HG03045 (cell line): ENCODE data around the gene TARBP1.
A peak's percentile ranks its signal among the peaks of the same experiment; 100 is the strongest.
"Not testable (repeated sequence)": the region's sequence is repeated elsewhere in the genome, so short reads cannot be mapped to it uniquely, and the experiment has no call there.

Source experiments
- ATAC-seq: cut with Tn5 transposase; IDR thresholded peaks from one replicate; pipeline ENCODE4 v1.9.1; 2021; ENCODE audit warnings: mild to moderate bottlenecking, moderate library complexity; ENCODE audit not compliant: unreplicated experiment

TARBP1 gene

DNA sequence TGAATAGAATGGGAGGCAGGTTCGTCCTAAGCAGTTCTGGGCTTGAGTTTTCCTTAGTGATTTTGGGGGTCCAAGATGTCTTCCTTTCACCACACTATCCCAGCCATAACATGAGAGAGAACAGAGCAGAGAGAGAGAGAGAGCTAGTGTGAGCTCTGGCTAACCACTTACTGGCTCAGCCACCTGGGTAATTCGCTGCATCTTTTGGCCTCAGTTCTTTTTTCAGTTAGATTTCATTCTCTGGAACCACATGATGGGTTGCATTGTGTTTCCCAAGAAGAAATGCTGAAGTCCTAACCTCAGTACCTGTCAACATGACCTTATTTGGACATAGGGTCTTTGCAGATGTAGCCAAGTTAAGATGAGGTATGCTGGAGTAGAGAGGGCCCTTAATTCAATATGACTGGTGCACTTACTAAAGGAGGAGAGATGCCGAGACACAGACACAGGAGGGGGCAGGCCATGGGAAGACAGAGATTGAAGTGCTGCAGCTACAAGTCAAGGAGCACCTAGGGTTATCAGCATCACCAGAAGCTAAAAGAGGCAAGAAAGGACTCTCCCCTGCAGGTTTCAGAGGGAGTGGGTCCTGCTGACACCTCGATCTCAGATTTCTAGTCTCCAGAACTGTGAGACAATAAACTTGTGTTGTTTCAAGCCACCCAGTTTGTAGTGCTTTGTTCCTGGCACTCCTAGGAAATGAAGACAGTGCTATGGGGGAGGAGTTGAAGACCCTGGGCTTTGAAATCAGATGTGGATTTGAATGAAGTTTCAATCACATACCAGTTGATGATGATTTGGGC is 26.2 kb upstream of the TARBP1 start:
- ATAC-seq = no peak

DNA sequence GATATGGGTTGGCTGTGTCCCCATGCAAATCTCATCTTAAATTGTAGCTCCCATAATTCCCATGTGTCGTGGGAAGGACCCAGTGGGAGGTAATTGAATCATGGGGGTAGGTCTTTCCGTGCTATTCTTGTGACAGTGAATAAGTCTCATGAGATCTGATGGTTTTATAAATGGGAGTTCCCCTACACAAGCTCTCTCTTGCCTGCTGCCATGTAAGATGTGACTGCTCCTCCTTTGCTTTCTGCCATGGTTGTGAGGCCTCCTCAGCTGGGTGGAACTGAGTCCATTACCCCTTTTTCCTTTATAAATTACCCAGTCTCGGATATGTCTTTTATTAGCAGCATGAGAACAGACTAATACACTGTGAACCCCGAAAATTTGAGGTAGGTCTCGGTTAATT is 25.3 kb upstream of the TARBP1 start:
- not testable (repeated sequence) for ATAC-seq

DNA sequence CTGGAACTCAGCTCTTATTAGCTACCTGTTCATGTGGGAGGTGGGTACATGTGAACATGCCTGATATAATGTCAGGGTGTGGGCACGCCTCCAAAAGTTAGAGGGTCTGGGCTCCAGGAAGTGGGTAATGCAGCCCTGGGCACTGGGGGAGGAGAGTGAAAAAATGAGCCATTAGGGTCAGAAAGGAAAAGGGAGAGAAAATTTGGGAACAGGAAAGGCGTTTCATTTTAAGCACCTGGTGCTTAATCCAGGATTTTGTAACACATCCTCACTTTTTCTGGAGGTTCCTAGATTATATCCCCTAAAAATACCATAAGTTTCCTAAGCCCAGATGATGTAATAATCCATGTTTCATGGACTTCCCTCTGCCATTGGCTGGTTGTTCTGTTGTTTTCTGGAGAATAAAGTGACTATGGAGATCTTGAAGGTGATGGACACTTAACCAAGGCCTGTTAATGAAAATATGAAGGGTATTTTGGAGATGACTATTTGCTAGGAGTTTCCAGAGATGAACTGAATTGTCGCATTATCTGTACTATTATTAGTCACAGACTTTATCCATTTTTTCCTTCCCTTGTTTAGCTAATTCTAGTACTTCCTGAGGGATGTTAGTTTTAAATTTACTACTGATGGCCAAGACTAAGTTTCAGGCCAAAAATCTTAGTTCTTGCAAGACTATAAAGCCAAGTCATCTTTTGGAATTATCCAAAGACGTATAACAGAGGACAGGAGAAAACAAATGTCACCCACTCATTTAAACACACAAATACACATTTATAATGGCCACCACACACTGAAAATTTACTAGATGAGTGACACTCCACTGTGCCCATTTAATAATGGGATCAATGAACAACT is 24.4 kb upstream of the TARBP1 start:
- no peak for ATAC-seq

DNA sequence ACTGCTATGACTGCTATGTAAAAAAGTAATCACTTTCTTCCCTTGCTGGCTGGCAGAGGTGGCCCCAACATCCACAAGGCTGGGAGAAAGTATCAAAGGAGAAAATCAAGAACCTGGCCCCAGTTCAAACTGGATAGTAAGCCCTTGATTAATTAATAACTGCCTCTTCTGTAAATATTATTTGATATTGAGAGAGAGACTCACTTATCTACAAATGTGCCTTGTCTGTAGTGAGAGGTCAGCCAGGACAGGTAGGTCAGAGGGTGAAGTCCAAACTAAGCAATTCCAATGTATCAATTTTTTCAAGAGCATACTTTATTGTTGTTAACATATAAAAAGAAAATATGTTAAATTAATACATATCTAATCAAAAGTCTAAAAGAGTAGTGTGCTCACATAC is 23.8 kb upstream of the TARBP1 start:
- ATAC-seq = no peak

DNA sequence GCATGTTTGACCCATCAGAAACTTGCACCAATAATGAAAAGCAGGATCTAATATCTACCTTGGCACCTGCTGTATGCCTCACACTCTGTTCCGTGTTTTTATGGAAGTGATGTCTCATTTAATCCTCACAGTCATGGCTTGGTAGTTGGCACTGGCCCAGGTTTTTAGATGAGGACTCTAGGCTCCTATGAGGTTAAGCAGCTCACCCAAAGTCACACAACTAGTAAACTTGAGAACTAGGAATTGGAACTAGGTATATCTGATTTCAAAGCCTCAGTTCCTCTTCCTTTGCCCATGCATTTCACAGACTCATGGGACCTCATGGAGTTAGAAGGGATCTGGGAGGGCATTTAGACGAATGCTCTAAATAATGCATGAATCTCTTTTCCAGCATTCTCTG is 21.3 kb upstream of the TARBP1 start:
- ATAC-seq = no peak

DNA sequence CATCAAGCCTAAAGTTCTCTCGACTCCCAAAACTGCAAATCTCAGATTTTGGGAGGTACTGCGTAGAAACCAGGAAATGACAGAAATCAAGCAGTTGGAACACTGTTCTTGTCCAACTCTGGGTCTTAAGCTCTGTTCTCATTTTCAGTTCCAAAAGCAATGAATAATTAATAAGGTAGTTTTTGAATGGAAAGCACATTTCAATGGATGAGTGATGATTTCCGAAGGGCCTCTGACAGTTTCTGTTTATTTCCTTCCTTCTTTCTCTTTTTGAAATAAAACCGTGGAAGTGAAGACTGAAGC is 20.9 kb upstream of the TARBP1 start:
- ATAC-seq = no peak

DNA sequence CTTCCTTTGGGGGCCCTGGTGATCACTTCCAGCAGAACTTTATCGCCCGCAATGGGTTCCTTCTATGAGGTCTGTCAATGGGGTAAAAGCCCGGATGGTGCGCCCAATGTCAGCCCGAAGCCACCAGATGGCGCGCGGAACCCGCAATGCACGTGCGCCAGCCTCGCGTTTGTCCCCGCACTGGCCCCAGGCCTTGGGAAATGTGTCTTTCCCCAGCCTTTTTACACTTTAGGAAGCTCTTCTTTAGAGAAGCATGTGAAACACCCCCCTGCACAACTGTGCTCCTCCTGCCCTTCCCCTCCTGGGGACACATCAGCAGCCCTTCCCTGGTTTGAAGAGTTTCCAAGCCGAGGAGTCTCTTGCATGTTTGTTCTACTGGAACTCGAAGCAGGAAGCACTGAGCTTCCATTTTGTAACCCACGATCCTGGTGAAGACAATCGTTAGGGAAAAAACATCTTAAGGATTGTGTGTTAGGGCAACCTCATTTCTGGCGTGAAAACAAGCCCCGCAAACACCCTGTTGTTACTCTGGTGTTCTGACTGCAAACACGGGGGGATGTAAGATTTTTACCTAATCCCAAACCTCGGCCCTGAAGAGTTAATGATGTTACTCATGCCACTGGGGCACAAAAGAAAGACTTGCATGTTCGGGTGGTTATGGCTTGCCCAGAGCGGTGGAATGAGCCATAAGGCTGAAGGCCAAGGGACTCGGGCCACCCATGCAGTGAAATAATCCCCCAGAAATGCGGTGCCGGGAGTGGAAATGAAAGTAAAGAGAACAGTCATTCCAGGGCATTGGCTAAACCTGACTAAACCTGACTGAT is 20.4 kb upstream of the TARBP1 start:
- peak; percentile 50 for ATAC-seq

DNA sequence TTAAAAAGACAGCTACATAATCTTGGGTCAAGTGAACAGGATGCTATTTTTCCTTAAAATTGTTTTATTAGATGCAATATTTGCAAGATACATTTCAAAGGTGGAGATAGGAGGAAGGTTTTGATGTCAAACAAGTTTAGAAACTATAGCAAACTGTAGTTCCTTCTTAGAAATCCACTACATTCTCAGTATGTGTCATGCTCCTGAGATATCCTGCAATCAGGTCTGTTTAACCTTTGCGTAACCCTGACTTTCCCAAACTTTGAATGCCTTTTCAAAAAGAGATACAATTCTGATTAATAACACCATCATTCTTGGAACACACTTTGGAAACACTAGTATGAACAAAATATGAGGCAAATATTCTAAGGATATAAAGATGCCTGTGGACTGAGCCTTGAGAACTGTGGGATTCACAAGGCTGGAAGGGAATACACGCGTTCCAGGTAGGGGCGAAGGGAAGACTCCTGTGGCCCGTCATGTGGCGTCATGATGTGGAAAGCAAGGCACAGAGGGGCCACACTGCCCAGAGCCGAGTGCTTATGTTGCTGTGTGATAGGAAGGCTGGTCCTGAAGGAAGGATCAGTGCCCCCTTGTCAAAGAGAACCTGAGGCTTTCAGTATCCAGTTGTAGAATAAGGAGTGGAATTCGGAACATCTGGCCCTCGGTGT is 19.6 kb upstream of the TARBP1 start:
- ATAC-seq = peak; percentile 6

DNA sequence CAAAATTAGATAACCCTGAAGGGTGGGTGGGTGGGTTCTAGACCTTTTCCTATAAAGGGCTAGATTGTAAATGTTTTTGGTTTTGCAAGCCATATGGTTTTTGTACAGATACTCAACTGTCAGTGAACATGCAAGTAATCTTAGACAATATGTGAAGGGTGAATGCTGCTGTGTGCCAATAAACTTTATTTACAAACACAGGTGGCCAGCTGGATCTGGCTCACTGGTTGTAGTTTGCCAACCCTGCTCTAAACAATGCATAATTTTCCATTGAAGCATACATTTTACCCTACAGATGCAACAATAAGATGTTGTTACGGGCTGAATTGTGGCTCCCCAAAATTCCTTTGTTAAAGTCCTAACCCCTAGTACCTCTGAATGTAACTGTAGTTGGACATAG is 18.6 kb upstream of the TARBP1 start:
- no peak for ATAC-seq

DNA sequence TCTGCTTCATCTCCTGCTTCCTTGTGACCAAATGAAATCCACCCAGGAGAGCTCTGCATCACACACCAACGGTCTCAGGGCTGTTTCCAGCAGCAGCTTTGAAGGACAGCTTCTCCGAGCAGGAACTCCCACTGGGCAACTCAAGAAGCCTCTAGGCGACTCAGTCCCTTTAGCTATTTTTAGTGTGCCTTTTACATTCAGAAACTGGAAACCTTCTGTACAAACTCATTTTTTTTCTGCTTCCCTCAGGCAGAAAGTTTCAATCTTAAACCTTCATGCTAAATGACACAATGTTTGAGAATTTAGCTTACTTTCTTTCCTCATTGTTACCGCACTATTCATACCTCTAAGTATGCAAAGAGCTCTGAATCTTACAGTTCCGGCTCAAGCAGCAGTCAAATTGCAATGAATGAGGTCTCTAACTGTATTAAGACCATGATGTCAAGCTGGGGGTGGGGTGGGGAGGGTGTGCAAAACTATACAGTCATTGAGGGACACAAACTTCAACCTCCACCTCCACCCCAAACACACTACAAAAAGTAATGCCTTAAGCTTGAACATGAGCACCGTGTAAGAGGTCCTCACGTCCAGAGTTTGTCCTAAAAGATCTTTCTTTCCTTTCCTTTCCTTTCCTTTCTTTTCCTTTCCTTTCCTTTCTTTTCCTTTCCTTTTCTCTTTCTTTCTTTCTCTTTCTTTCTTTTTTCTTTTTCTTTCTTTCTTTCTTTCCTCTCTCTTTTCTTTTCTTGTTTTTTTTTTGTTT is 16.4 kb upstream of the TARBP1 start:
- ATAC-seq = peak; percentile 59

DNA sequence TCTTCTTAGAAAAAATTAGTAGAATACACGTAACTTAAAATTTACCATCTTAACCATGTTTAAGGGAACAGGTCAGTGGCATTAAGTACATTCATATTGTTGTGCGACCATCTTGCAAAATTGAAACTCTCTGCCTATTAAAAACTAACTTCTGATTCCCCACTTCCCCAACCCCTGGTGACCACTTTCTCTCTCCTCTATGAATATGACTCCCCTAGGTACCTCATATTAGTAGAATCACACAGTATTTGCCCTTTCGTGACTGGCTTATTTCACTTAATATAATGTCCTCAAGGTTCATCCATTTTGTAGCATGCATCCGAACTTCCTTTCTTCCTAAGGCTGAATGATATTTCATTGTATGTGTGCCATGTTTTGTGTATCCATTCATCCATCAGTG is 15.1 kb upstream of the TARBP1 start:
- no peak for ATAC-seq

DNA sequence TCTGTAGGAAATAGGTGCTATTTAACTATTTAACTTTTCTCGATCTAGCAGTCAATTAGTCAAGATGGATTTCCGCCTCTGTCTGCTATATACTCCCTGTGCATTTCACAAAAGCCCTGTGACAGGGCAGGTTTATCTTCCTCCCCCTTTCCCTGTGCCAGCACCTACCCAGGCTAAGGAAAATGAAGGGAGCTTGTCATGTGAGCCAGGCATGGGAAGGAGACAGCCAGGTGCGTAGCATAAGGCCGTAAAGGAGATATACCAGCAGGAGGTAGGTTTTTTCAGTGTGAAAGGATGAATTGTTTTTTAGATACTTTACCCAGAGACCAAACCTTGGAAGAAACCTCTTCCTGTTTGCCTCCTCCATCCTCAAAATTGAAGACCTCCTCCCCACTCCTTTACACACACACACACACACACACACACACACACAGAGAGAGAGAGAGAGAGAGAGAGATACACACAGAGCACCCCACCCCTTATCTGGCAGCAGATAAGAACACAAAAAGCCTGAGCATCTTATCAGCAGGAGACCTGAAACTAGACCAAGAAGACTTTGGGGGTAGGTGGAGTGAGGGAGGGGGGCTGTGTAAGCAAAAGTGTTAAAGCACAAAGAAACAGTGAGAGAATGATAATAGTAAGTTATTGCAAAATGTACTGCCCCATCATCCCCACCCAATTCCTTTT is 12.0 kb upstream of the TARBP1 start:
- ATAC-seq = no peak

DNA sequence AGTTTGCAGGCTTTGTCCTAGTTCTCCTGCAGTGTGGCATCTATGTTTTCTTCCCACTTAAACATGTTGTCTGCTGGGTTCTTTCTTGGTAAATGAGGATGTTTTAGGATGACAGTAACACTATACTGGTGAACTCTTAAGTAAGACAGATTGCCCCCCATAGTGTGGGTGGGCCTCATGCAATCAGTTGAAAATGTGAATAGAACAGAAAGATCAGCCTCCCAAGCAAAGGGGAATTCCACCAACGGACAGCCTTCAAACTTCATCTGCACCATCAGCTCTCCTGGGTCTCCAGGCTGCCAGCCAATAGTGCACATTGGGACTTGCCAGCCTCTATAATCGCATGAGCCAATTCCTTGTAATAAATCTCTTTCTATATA is 10.7 kb upstream of the TARBP1 start:
- no peak for ATAC-seq

DNA sequence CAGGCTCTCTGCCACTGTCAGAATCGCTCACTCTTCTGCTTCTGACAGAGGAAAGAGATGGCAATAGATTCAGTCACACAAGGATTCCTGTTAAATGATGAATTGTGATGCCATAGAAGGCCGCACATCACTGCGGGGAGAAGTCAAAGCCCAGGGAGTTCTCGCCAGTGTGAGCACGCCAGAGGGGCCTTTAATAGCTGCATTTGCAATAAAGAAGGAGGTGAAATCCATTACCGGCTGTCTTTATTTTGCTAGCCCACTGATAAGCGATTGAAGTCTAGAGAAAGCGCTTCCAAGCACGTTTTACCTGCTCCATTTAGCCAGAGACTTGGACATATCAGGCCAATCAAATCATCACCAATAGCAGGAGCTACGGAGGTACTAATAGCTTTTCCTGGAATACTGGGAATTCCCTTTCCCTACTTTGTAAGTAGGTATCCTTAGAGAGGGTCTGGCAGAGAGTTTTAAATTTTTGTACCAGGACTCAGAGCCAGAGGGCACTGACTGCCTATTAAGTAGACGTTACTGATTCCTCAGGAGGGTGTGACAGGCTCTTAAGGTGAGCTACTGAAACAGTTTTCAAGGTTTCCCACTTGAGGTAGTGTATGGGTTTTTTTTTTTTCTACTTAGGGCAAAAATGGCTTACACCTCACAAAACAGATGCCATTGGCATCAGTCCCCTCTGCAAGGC is 10.2 kb upstream of the TARBP1 start:
- no peak for ATAC-seq

DNA sequence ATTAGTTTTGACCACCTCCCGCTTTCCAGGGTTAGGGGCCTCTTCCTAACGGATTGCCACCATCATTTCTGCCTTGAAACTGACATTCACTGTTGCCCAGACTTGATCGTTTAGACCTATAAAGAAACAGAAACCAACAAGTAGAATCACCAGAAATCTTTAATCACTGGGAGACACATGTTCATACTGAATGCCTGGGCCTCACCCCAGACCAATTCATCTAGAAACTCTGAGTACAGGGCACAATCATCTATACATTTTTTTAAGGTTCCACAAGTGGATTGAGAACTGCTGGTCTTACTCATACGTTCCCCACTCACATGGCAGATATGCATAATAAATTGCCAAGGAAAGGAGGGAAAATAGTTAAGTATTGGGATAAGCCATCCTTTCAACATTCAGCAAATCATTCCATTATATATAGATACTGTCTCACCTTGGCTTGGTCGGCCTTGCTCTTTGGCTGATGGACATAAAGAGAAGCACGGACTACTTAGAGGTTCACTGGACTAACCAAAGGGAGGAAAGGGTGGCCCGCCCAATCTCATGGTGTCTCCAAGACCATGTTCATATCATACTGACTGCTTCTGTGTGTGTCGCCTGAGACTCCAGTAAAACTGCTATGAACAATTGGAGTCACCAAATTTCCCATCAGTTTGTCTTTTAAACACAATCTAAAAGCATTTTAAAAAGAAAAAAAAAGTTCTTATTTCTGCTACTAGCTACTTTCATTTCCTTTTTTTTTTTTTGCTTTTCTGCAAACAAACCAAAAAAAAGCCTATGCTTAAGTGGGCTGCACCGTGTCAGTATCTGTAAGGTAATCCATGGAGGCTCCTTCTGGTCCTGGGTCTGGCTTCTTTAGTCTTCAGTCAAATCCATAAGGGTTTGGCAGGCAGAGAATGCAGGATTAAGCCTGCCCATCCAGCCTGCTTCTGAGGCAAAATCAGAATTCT is 9.4 kb upstream of the TARBP1 start:
- peak; percentile 55 for ATAC-seq

DNA sequence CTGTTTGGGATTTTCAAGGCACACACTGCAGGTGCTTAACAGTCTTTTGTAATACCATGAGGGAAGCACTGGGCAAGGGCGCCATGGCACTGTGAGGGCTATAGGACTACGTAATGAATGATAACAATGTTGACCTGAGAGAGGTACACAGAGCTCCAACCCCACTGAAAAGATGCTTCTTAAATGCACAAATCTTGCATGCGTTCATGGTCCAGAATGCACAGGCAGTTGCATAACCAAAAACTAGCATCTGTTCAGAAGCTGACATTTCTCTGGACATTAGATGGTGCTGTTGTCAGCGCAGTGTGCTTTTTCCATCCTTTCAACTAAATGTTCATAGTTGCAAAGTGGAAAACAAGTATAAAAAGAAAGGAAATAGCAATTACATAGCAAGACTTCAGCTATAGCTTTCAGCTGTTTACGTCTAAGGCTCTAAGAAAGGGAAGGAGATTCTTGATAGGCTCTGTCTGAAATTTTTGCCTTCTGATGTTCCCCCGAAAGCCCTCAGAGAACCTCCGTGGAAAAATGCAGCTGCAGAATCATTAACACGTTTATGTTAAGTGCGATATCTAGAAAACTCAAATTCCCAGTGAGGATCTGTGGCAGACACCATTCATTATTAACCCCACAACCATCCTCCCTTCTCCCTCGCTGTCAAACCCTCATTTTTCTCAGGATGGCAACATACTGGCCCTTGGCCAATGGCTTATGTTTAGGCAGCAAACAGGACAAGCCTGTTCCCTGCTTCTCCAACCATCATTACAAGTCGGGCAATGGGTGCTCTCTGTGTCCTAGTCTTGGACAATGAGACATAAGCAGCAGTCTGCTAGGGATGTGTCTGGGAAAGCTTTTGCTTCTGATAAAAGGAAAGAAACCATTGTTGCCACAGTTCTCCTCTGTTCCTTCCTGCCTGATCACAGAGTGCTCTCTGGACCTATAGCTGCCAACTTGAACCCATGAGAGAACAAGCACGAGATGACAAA is 8.2 kb upstream of the TARBP1 start:
- no peak for ATAC-seq
